NCI-H2196 treated with DMSO at 0.1 percent for 48 hours (cell line): ENCODE results near the gene RAB30.
A peak's percentile ranks its signal among the peaks of the same experiment; 100 is the strongest.
"Not testable (repeated sequence)": the region's sequence is repeated elsewhere in the genome, so short reads cannot be mapped to it uniquely, and the experiment has no call there.

Experiments used
- DNase-seq: peaks from one replicate; lab custom pipeline; 2025; ENCODE audit not compliant: unreplicated experiment; lab: John Stamatoyannopoulos, UW

RAB30 gene

GRCh38 chr11:83011333-83012167 lies 60.1 kb downstream of the RAB30 start:
- no peak for DNase-seq

- DNase-seq, result no peak
Measured at GRCh38 chr11:83009999-83010398, 61.7 kb downstream of the RAB30 start.

- DNase-seq, result not testable (repeated sequence)
Measured at GRCh38 chr11:83009136-83009535, 62.6 kb downstream of the RAB30 start.

GRCh38 chr11:83008581-83008923 lies 63.1 kb downstream of the RAB30 start:
- DNase-seq, result no peak

DNA sequence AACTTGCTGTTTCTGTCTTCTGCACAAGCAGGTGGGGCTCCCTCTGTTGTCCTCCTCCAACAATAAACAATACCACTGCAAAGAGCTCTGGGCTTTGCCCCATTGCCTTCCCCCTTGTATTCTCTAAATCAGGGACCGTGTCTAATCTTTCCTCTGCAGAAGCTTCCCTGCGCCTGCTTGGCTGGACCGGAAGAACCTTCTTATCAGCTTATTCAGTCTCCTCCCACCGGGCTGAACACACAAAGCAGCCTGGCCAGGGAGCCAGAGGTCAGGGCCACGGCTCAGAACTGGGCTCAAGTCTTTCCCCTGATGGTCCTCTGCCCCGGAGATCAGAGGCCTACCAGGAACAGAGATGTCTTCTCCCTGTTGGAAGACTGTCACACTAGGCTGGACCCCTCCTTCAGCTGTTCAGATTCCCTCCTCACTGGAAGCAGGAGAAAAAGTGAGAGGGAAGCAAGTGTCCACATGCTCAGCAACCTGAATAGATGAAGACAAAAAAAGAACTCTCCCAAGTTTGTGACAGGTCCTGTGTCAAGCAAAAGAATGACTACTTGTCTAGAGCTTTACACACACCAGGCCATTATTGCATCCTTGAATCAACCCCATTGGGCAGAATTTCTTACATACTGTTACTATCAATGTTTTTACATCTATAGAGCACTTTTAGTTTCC lies 63.7 kb downstream of the RAB30 start:
- DNase-seq, result peak; percentile 41

GRCh38 chr11:83007477-83007876 lies 64.2 kb downstream of the RAB30 start:
- no peak for DNase-seq

DNA sequence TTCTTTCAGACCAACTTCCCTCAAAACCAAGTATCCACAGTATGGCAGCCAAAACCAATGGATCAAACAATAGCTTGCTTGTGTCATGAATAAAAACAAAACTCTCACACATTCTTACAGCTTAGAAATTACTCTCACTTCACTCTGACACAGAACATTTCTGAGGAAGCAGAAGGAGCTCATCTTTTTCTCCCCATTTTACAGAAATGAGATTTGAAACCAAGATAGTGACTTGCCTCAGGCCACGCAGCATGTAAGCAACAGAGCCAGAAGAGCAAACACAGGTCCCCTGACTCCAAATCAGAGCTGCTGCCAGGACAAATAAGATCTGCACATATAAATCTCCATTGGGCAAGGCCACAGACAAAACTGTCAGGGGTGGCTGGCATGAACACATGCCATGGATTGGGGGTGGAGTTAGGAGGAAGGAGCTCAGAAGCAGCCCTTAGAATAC lies 64.8 kb downstream of the RAB30 start:
- no peak for DNase-seq

GRCh38 chr11:83004746-83005556 lies 66.7 kb downstream of the RAB30 start:
- DNase-seq, result no peak

DNA sequence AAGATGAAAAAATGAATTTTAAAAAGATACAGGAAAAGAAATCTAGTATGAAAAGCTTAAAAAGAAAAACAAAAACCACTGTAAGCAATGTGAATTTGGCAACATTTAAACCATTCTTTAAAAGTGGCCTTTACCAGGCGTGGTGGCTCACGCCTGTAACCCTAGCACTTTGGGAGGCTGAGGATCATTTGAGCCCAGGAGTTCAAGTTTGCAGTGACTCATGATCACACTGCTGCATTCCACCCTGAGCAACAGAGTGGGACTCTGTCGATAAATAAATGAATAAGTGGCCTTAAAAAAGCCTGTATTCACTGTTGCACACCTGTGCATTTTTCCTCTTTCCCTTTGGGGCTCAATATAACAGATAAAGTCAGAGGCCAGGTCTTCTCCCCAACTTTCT lies 69.2 kb downstream of the RAB30 start:
- no peak for DNase-seq

DNA sequence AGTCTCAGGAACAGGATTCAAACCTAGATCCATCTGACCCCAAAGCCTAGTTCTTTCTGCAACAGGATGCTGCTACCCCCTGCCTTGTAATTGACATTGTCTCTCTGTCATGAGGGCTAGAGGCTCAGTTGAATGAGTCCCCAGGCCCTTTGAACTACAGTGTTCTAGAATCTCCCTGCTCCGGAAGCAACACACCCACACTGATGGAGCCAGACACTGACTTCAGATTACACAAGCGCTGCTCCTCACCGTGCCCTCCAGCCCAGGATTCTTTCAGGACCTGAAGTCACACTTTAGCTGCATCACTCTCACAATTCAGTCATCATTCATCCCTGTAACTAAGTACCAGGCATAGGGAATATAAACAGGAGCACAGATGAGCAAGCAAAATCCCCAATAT lies 69.6 kb downstream of the RAB30 start:
- DNase-seq, result no peak

DNA sequence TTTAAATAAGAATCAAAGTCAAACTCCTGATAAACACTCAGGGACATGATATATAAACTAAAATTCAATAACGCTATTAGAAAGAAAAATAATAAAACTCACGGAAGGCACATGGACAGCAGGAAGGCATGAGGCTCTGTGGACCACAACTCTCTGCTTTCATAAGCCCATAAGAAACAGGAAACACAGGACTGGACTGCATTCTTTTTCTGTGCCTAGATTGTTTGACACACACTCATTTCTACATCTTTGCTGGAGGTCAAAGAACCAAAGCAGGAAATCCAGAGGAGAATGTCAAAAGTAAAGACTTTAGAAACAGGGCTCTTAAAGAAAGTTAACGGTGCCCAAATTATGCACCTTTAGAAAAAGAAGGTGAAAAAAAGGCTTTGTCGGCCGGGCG lies 71.3 kb downstream of the RAB30 start:
- DNase-seq, result no peak

- no peak for DNase-seq
Measured at GRCh38 chr11:82999232-82999631, 72.5 kb downstream of the RAB30 start.

GRCh38 chr11:82998697-82999096 lies 73.0 kb downstream of the RAB30 start:
- no peak for DNase-seq

DNA sequence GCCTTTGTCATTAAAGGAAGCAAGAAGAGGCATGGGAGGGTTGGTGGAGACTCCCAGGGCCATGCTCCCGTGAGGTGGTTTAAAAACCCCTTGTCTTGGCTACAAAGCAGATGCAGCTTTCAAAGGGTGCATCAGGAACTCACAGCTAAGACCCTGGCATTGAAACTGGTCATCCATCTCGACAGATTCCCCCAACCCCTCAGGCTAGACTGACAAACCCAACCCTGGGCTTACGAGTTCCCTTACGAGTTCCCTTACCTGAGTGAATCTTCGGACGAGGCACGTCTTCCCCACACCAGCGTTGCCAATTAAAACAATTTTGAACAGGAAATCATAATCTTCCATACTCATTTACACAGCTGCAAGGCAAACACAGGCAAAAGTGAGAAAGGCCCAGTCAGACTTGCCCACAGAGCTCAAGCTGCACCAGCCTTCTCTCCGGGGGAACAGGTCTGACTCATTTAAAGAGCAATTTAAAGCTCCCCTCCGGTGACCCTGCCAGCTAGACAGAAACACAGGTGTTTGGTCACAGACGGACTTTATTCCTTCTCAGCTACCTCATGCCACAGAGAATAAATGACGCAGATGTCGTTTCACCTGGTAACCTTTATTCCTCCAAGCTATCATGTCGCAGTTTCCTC lies 74.6 kb downstream of the RAB30 start:
- no peak for DNase-seq

- DNase-seq, result no peak
Measured at GRCh38 chr11:82995754-82996398, 75.8 kb downstream of the RAB30 start.

- no peak for DNase-seq
Measured at GRCh38 chr11:82995235-82995634, 76.5 kb downstream of the RAB30 start.

GRCh38 chr11:82994604-82995230 lies 77.0 kb downstream of the RAB30 start:
- DNase-seq, result no peak

GRCh38 chr11:82992223-82992622 lies 79.5 kb downstream of the RAB30 start:
- DNase-seq, result no peak

DNA sequence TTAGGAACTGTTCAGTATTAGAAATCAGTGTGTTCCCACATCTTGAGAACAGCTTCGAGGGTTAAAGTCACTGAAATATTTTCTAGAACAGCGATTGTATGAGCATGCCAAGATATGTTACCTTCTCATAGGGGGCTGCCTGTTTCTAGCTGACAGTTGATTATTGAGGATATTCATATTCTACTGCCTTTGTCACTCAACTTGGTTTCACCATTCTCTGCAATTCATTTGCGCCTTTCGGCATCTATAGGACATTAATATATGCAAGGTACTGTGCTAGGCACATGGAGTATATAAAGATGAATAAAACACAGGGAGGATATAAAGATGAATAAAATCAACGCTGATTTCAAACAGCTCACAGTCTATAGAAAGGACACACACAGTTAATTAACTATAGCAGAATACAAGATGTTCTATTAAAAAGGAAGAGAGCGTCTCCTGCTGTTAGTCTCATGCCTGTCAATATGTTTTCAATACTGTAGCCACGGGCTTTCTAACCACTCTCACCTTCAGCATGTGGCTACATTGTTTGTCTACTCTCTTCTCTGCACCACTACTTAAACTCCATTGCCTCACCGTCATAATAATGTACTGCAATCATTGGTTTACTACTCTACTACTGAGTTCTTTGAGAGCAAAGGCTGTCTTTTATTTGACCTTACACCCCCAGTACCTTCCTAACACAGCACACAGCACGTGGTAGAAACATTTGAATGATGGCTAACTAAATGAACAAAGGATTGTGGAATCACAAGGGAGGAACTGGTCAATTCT lies 81.9 kb downstream of the RAB30 start:
- DNase-seq, result no peak
